Measurements from ENCODE around the gene DIAPH3. TPM values are rescaled to one million over a fixed set of nuclear protein-coding genes. Genes with fewer than 3 reads are reported as not detected.

The DIAPH3 gene
- total and polyA plus RNA-seq, 8 donors, result 3.3 to 19.1 (median 10.6) TPM

GRCh38 chr13:59806801-59807200 is 356.9 kb downstream of the DIAPH3 start:
- intact Hi-C loops (cut with DNase I), result no loop called here
- TF ChIP-seq CTCF (IDR thresholded peaks at IDR 0.05), result no peak
- Histone ChIP-seq H3K9me3 (no peaks in the 10 kb centered on the region), H3K4me1 (no peaks in the 10 kb centered on the region), H3K27ac (no peak overlapping the region), H3K4me3 (no peak overlapping the region), H3K36me3 (no peaks in the 10 kb centered on the region), H3K27me3 (no peaks in the 10 kb centered on the region)
- DNase-seq, result no peak
- no peak for ATAC-seq

- intact Hi-C loops (cut with DNase I), result no loop called here
- Histone ChIP-seq H3K27me3 (no peaks in the 10 kb centered on the region), H3K36me3 (no peaks in the 10 kb centered on the region), H3K4me1 (no peaks in the 10 kb centered on the region), H3K4me3 (no peak overlapping the region), H3K9me3 (no peaks in the 10 kb centered on the region), H3K27ac (no peak overlapping the region)
- ATAC-seq (no peak), DNase-seq (peak in 1 of 4 donors; percentile 3)
- no peak for TF ChIP-seq CTCF (IDR thresholded peaks at IDR 0.05)
Measured at GRCh38 chr13:59801107-59801880, 362.4 kb downstream of the DIAPH3 start.

- no peak for TF ChIP-seq CTCF (IDR thresholded peaks at IDR 0.05)
- intact Hi-C loops (cut with DNase I), result no loop called here
- no peaks in the 10 kb centered on the region for H3K36me3 ChIP-seq
- no peak overlapping the region for H3K27ac ChIP-seq
- H3K27me3 ChIP-seq, result no peaks in the 10 kb centered on the region
- ATAC-seq (no peak), DNase-seq (no peak)
- no peak overlapping the region for H3K4me3 ChIP-seq
- H3K9me3 ChIP-seq, result no peaks in the 10 kb centered on the region
- no peaks in the 10 kb centered on the region for H3K4me1 ChIP-seq
Measured at GRCh38 chr13:59793107-59793506, 370.6 kb downstream of the DIAPH3 start.

GRCh38 chr13:59790626-59791025 is 373.1 kb downstream of the DIAPH3 start:
- Histone ChIP-seq H3K4me1 (no peaks in the 10 kb centered on the region), H3K27me3 (no peaks in the 10 kb centered on the region), H3K9me3 (no peaks in the 10 kb centered on the region), H3K27ac (no peak overlapping the region), H3K36me3 (no peaks in the 10 kb centered on the region), H3K4me3 (no peak overlapping the region)
- no peak for TF ChIP-seq CTCF (IDR thresholded peaks at IDR 0.05)
- intact Hi-C loops (cut with DNase I), result no loop called here
- ATAC-seq (no peak), DNase-seq (no peak)

- H3K4me1 ChIP-seq, result no peaks in the 10 kb centered on the region
- DNase-seq (no peak), ATAC-seq (no peak)
- no peaks in the 10 kb centered on the region for H3K9me3 ChIP-seq
- intact Hi-C loops (cut with DNase I), result no loop called here
- H3K4me3 ChIP-seq, result no peak overlapping the region
- no peak for TF ChIP-seq CTCF (IDR thresholded peaks at IDR 0.05)
- no peaks in the 10 kb centered on the region for H3K36me3 ChIP-seq
- no peak overlapping the region for H3K27ac ChIP-seq
- no peaks in the 10 kb centered on the region for H3K27me3 ChIP-seq
Measured at GRCh38 chr13:59789558-59789957, 374.2 kb downstream of the DIAPH3 start.

Data from left lung (tissue), 10 donors.